Testis (tissue), 3 donors: ENCODE data around the gene ING5. TPM values are rescaled to one million over a fixed set of nuclear protein-coding genes. Genes with fewer than 3 reads are reported as not detected.

Experiments used
- polyA plus RNA-seq: library from polyadenylated mRNA; stranded (reverse); fragments of 350-450 nt; fragmentation: Illumina TruSeq; extraction: RNeasy Lipid Tissue Mini Kit (QIAGEN cat#74804); gene quantifications from one replicate; pipeline ENCODE4 v1.2.3, GENCODE V29; 2014; ENCODE audit warnings: low read depth, low replicate concordance; ENCODE audit not compliant: insufficient read depth
- total RNA-seq, 2 donors: library from RNA; depleted of rRNA; stranded (reverse); fragments of >200 nt; gene quantifications; one replicate each; pipeline ENCODE4 v1.2.3, GENCODE V29; 2016

ING5 gene
- total and polyA plus RNA-seq, 3 donors from 2014 or later = 21.5 to 56.9 (median 44.5) TPM

Other genes with a start within 250 kb of the ING5 start
- gene STK25, start 193.5 kb upstream of the ING5 start, total RNA-seq = 100 to 1,000 TPM; 224 to 250 TPM
- 200 TPM for gene STK25, start 193.5 kb upstream of the ING5 start, polyA plus RNA-seq
- gene BOK, start 143.3 kb upstream of the ING5 start, total RNA-seq = 10 to 100 TPM; 52.0 to 62.7 TPM
- 20.2 TPM for gene BOK, start 143.3 kb upstream of the ING5 start, polyA plus RNA-seq
- 10 to 100 TPM; 61.3 to 73.5 TPM for gene THAP4, start 64.9 kb upstream of the ING5 start, total RNA-seq
- gene THAP4, start 64.9 kb upstream of the ING5 start, polyA plus RNA-seq = 73.5 TPM
- gene ATG4B, start 64.3 kb upstream of the ING5 start, total RNA-seq = 100 to 1,000 TPM; 149 to 159 TPM
- 123 TPM for gene ATG4B, start 64.3 kb upstream of the ING5 start, polyA plus RNA-seq
- 10 to 100 TPM; 27.4 to 30.0 TPM for gene DTYMK, start 15.2 kb upstream of the ING5 start, total RNA-seq
- 16.4 TPM for gene DTYMK, start 15.2 kb upstream of the ING5 start, polyA plus RNA-seq
- 10 to 100 TPM; 36.1 to 37.7 TPM for gene D2HGDH, start 32.6 kb downstream of the ING5 start, total RNA-seq
- 15.6 TPM for gene D2HGDH, start 32.6 kb downstream of the ING5 start, polyA plus RNA-seq
- 1 to 10 TPM; 2.8 to 4.3 TPM for gene GAL3ST2, start 74.8 kb downstream of the ING5 start, total RNA-seq
- 0.54 TPM for gene GAL3ST2, start 74.8 kb downstream of the ING5 start, polyA plus RNA-seq
- 1 to 10 TPM; 1.6 to 2.0 TPM for gene NEU4, start 107.2 kb downstream of the ING5 start, total RNA-seq
- gene NEU4, start 107.2 kb downstream of the ING5 start, polyA plus RNA-seq = 0.88 TPM
- under 1 TPM; 0.37 to 0.39 TPM for gene PDCD1, start 156.9 kb downstream of the ING5 start, total RNA-seq
- 0.47 TPM for gene PDCD1, start 156.9 kb downstream of the ING5 start, polyA plus RNA-seq
- under 1 TPM; 0.47 to 0.93 TPM for gene RTP5, start 167.7 kb downstream of the ING5 start, total RNA-seq
- 0.13 TPM for gene RTP5, start 167.7 kb downstream of the ING5 start, polyA plus RNA-seq